T-helper 2 cell treated with Interferon-gamma antibody and Interleukin-4, amounts not matched to agents 5 μg/mL and 100 μg/mL, for 36 hours (primary cell): ENCODE measurements around the gene CTDSPL2.
A peak's percentile ranks its signal among the peaks of the same experiment; 100 is the strongest.
"Not testable (repeated sequence)": the region's sequence is repeated elsewhere in the genome, so short reads cannot be mapped to it uniquely, and the experiment has no call there.

Source experiments
- DNase-seq: peaks from one replicate; pipeline ENCODE4 v3.0.0; 2021; ENCODE audit warnings: low spot score
- H3K27ac Mint-ChIP-seq: one replicate; pipeline ENCODE4 v1.8.0; 2021; ENCODE audit warnings: mild to moderate bottlenecking, mixed read lengths
- H3K27me3 Mint-ChIP-seq: one replicate; pipeline ENCODE4 v1.8.0; 2021; ENCODE audit warnings: low read depth, mixed read lengths
- H3K36me3 Mint-ChIP-seq: one replicate; pipeline ENCODE4 v1.8.0; 2021; ENCODE audit warnings: low read depth, mixed read lengths
- H3K4me1 Mint-ChIP-seq: one replicate; pipeline ENCODE4 v1.8.0; 2021; ENCODE audit warnings: low read depth, mixed read lengths
- H3K4me3 Mint-ChIP-seq: one replicate; pipeline ENCODE4 v1.8.0; 2022; ENCODE audit warnings: mild to moderate bottlenecking, moderate library complexity, mixed read lengths
- H3K9me3 Mint-ChIP-seq: one replicate; pipeline ENCODE4 v1.8.0; 2021; ENCODE audit warnings: mixed read lengths

The CTDSPL2 gene

DNA sequence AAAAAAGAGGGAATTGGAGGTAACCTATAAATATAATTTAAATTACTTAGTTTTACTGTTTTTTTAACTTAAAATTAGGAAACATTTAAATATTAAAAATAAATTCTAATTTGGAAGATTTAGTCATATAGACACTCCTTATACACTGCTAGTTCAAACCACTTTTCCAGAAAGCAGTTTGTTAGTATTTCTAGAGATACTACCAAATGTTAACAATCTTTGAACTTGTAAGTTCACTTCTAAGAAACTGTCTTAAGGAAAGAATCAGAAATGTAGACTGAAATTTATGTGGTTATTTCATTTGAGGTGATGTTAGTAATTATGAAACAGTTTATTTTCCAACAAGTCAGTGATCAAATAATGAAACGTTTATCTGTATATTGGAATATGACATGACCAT, 22.7 kb downstream of the CTDSPL2 start:
- no peaks in the 10 kb centered on the region for H3K27me3 Mint-ChIP-seq
- H3K36me3 Mint-ChIP-seq: peaks cover 32% of the 10 kb centered on the region
- H3K4me3 Mint-ChIP-seq: no peak overlapping the region
- H3K4me1 Mint-ChIP-seq: peaks cover 25% of the 10 kb centered on the region
- DNase-seq: no peak
- H3K27ac Mint-ChIP-seq: no peak overlapping the region
- peaks cover 3% of the 10 kb centered on the region for H3K9me3 Mint-ChIP-seq

DNA sequence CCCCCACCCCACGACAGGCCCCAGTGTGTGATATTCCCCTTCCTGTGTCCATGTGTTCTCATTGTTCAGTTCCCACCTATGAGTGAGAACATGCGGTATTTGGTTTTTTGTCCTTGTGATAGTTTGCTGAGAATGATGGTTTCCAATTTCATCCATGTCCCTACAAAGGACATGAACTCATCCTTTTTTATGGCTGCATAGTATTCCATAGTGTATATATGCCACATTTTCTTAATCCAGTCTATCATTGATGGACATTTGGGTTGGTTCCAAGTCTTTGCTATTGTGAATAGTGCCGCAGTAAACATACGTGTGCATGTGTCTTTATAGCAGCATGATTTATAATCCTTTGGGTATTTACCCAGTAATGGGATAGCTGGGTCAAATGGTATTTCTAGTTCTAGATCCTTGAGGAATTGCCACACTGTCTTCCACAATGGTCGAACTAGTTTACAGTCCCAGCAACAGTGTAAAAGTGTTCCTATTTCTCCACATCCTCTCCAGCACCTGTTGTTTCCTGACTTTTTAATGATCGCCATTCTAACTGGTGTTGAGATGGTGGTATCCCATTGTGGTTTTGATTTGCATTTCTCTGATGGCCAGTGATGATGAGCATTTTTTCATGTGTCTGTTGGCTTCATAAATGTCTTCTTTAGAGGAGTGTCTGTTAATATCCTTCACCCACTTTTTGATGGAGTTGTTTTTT, 26.3 kb downstream of the CTDSPL2 start:
- Mint-ChIP-seq H3K36me3 (peaks cover 22% of the 10 kb centered on the region), H3K4me1 (peaks cover 27% of the 10 kb centered on the region)
- not testable (repeated sequence) for H3K27me3 Mint-ChIP-seq, H3K27ac Mint-ChIP-seq, H3K9me3 Mint-ChIP-seq, H3K4me3 Mint-ChIP-seq, DNase-seq

DNA sequence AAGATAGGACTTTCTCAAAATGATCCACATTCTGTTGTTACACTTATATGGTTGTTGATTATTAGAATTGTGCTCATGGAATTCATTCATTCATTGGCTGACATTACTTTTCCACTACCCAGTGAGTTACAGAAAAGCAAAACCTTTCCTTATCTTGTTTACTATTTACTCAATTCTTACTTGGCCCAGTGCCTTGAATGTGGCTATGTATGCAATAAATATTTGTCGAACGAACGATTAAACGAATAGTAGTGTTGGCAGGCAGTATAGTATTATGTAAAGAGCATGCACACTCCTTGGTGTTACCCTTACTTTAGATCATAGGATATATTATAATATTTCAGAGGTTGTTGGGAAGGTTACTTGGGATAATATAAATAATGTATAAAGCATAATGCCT, 31.0 kb downstream of the CTDSPL2 start:
- H3K36me3 Mint-ChIP-seq: peaks cover 38% of the 10 kb centered on the region
- peaks cover 3% of the 10 kb centered on the region for H3K9me3 Mint-ChIP-seq
- no peaks in the 10 kb centered on the region for H3K27me3 Mint-ChIP-seq
- DNase-seq: no peak
- no peak overlapping the region for H3K27ac Mint-ChIP-seq
- H3K4me1 Mint-ChIP-seq: peaks cover 18% of the 10 kb centered on the region
- no peak overlapping the region for H3K4me3 Mint-ChIP-seq

- no peak for DNase-seq
- Mint-ChIP-seq H3K4me1 (peaks cover 16% of the 10 kb centered on the region), H3K4me3 (no peak overlapping the region), H3K27me3 (no peaks in the 10 kb centered on the region), H3K9me3 (peaks cover 8% of the 10 kb centered on the region), H3K27ac (peak overlapping the region; percentile 0), H3K36me3 (peaks cover 40% of the 10 kb centered on the region)
Observed at GRCh38 chr15:44468709-44469385, 41.4 kb downstream of the CTDSPL2 start.

DNA sequence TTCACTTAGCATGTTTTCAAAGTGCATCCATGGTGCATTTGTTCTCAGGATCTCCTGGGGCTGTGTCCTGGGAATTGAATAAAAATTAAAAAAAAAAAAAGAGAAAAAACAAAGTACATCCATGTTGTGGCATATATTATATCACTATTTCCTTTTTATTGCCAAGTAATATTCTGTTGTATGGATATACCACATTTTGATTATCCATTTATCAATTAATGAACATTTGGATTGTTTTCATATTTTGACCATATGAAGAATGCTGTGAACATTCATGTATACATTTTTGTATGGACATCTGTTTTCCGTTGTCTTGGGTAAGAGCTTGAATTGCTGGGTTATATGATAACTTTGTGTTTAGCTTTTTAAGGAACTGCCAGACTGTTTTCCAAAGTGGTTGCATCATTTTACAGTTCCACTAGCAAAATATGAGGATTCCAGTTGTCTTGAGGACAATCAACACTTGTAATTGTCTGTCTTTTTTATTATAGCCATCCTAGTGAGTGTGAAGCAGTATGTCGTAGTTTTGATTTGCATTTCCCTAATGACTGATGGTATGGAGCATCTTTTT, 44.5 kb downstream of the CTDSPL2 start:
- no peak for DNase-seq
- no peaks in the 10 kb centered on the region for H3K27me3 Mint-ChIP-seq

DNA sequence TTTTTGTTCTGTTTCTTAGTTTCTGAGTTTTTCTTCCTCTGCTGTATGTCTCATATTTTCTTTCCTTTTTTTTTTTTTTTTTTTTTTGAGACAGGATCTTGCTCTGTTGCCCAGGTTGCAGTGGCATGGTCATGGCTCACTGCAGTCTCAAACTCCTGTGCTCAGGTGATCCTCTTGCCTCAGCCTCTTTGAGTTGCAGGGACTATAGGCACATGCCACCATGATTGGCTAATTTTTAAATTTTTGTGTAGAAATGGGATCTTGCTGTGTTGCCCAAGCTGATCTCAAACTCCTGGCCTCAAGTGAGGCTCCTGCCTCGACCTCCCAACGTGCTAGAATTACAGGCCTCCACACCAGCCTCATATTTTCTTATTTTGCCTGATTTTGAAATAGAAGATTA, 51.9 kb downstream of the CTDSPL2 start:
- H3K36me3 Mint-ChIP-seq: peaks cover 11% of the 10 kb centered on the region
- no peak overlapping the region for H3K4me3 Mint-ChIP-seq
- no peak overlapping the region for H3K27ac Mint-ChIP-seq
- no peaks in the 10 kb centered on the region for H3K9me3 Mint-ChIP-seq
- peaks cover 7% of the 10 kb centered on the region for H3K4me1 Mint-ChIP-seq
- H3K27me3 Mint-ChIP-seq: no peaks in the 10 kb centered on the region
- no peak for DNase-seq

More for the DNA sequence above, 44.5 kb downstream of the CTDSPL2 start:
- H3K36me3 Mint-ChIP-seq: peaks cover 34% of the 10 kb centered on the region
- H3K4me1 Mint-ChIP-seq: peaks cover 16% of the 10 kb centered on the region
- no peak overlapping the region for H3K4me3 Mint-ChIP-seq
- H3K27ac Mint-ChIP-seq: no peak overlapping the region
- H3K9me3 Mint-ChIP-seq: peaks cover 8% of the 10 kb centered on the region

GRCh38 chr15:44482090-44482489, 54.7 kb downstream of the CTDSPL2 start:
- Mint-ChIP-seq H3K4me1 (peaks cover 9% of the 10 kb centered on the region), H3K27me3 (no peaks in the 10 kb centered on the region), H3K9me3 (no peaks in the 10 kb centered on the region), H3K36me3 (peaks cover 17% of the 10 kb centered on the region), H3K4me3 (no peak overlapping the region), H3K27ac (no peak overlapping the region)
- no peak for DNase-seq

GRCh38 chr15:44485880-44486279, 58.5 kb downstream of the CTDSPL2 start:
- Mint-ChIP-seq H3K4me1 (peaks cover 17% of the 10 kb centered on the region), H3K36me3 (peaks cover 34% of the 10 kb centered on the region), H3K9me3 (no peaks in the 10 kb centered on the region), H3K4me3 (no peak overlapping the region), H3K27me3 (no peaks in the 10 kb centered on the region), H3K27ac (no peak overlapping the region)
- no peak for DNase-seq

GRCh38 chr15:44489464-44489863, 62.0 kb downstream of the CTDSPL2 start:
- H3K9me3 Mint-ChIP-seq: no peaks in the 10 kb centered on the region
- DNase-seq: no peak
- peaks cover 41% of the 10 kb centered on the region for H3K36me3 Mint-ChIP-seq
- H3K4me3 Mint-ChIP-seq: no peak overlapping the region
- H3K27me3 Mint-ChIP-seq: no peaks in the 10 kb centered on the region
- H3K27ac Mint-ChIP-seq: no peak overlapping the region
- H3K4me1 Mint-ChIP-seq: peaks cover 19% of the 10 kb centered on the region

GRCh38 chr15:44490622-44491021, 63.2 kb downstream of the CTDSPL2 start:
- Mint-ChIP-seq H3K9me3 (no peaks in the 10 kb centered on the region), H3K4me3 (no peak overlapping the region), H3K27ac (no peak overlapping the region)

DNA sequence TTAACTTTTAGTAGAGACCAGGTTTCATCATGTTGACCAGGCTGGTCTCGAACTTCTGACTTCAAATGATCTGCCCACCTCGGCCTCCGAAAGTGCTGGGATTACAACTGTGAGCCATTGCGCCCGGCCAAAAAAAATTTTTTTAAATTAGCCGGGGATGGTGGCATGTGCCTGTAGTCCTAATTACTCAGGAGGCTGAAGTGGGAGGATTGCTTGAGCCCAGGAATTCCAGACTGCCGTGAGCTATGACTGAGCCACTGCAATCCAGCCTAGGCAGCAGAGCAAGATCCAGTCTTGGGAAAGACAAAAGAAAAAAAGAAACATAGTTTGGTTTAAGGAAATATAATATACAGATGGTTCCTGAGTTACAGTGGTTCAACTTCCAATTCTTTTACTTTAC, 64.6 kb downstream of the CTDSPL2 start:
- H3K4me3 Mint-ChIP-seq: no peak overlapping the region
- peaks cover 43% of the 10 kb centered on the region for H3K36me3 Mint-ChIP-seq
- no peaks in the 10 kb centered on the region for H3K9me3 Mint-ChIP-seq

More at GRCh38 chr15:44490622-44491021, 63.2 kb downstream of the CTDSPL2 start:
- no peak for DNase-seq
- Mint-ChIP-seq H3K27me3 (no peaks in the 10 kb centered on the region), H3K4me1 (peaks cover 18% of the 10 kb centered on the region), H3K36me3 (peaks cover 38% of the 10 kb centered on the region)

GRCh38 chr15:44492672-44493071, 65.2 kb downstream of the CTDSPL2 start:
- Mint-ChIP-seq H3K4me3 (no peak overlapping the region), H3K27ac (no peak overlapping the region), H3K27me3 (no peaks in the 10 kb centered on the region), H3K4me1 (peaks cover 13% of the 10 kb centered on the region), H3K9me3 (no peaks in the 10 kb centered on the region), H3K36me3 (peaks cover 36% of the 10 kb centered on the region)
- no peak for DNase-seq

More for the DNA sequence above, 64.6 kb downstream of the CTDSPL2 start:
- DNase-seq: no peak
- H3K27ac Mint-ChIP-seq: no peak overlapping the region
- H3K4me1 Mint-ChIP-seq: peaks cover 18% of the 10 kb centered on the region
- H3K27me3 Mint-ChIP-seq: no peaks in the 10 kb centered on the region

DNA sequence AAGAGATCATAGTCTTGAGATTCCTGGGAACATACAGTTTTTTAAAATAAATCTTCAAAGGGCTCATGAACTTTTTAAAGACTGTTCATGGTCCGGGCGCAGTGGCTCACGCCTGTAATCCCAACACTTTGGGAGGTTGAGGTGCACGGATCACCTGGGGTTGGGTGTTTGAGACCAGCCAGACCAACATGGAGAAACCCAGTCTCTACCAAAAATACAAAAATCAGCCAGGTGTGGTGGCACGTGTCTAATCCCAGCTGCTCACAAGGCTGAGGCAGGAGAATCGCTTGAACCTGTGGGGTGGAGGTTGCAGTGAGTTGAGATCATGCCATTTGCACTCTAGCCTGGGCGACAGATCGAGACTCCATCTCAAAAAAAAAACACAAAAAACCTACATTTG, 68.1 kb downstream of the CTDSPL2 start:
- peaks cover 36% of the 10 kb centered on the region for H3K36me3 Mint-ChIP-seq
- no peak for DNase-seq
- no peak overlapping the region for H3K27ac Mint-ChIP-seq

DNA sequence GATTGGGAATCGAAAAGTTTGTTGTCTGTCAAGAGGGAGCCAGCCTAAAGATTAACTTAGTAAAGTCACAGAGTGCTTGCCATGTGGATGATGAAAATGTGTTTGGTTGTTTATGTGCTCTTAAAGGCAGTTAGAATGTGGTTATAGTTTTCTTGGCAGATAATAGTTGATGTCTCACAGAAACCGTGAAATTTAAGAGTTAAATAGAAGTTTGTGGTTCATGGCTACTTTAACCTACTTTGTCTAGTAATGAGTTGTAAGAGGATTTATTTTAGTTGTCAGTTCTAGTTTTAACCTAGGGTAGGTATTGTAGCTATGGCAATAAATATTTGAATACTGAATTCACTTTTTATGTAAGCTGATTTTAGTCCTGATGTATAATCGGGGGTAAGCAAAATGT, 73.1 kb downstream of the CTDSPL2 start:
- peaks cover 25% of the 10 kb centered on the region for H3K4me1 Mint-ChIP-seq
- no peaks in the 10 kb centered on the region for H3K27me3 Mint-ChIP-seq
- H3K9me3 Mint-ChIP-seq: no peaks in the 10 kb centered on the region
- DNase-seq: no peak
- peak overlapping the region; percentile 4 for H3K4me3 Mint-ChIP-seq
- H3K36me3 Mint-ChIP-seq: peaks cover 37% of the 10 kb centered on the region
- peak overlapping the region; percentile 23 for H3K27ac Mint-ChIP-seq

More for the DNA sequence above, 68.1 kb downstream of the CTDSPL2 start:
- Mint-ChIP-seq H3K4me1 (peaks cover 14% of the 10 kb centered on the region), H3K9me3 (no peaks in the 10 kb centered on the region), H3K4me3 (no peak overlapping the region), H3K27me3 (no peaks in the 10 kb centered on the region)
